H9 (cell line): ENCODE data around the gene ZNF768. TPM values are rescaled to one million over a fixed set of nuclear protein-coding genes. Genes with fewer than 3 reads are reported as not detected.

ENCODE experiments used
- DNase-seq: peaks from one replicate; pipeline ENCODE4 v3.0.0-alpha.2; 2017
- H2AFZ ChIP-seq: one replicate; pipeline ENCODE4 v1.6.1; 2013; ENCODE audit warnings: mild to moderate bottlenecking, low read length, control low read depth, moderate library complexity
- H2AK5ac ChIP-seq: 2 replicates; pipeline ENCODE4 v1.6.1; 2013; ENCODE audit warnings: low read length, control low read depth, mixed read lengths; ENCODE audit not compliant: insufficient read length
- H2BK120ac ChIP-seq: one replicate; pipeline ENCODE4 v1.6.1; 2013; ENCODE audit warnings: low read depth, mild to moderate bottlenecking, low read length, control low read depth, inconsistent platforms; ENCODE audit not compliant: poor library complexity, severe bottlenecking
- H2BK12ac ChIP-seq: 2 replicates; pipeline ENCODE4 v1.6.1; 2013; ENCODE audit warnings: low read length, control low read depth, mixed read lengths, low read depth; ENCODE audit not compliant: insufficient read length
- H2BK15ac ChIP-seq: 2 replicates; pipeline ENCODE4 v1.6.1; 2013; ENCODE audit warnings: low read depth, low read length, control low read depth
- H2BK20ac ChIP-seq: one replicate; pipeline ENCODE4 v1.6.1; 2013; ENCODE audit warnings: low read depth, mild to moderate bottlenecking, low read length, control low read depth, inconsistent platforms; ENCODE audit not compliant: poor library complexity, severe bottlenecking
- H2BK5ac ChIP-seq: 2 replicates; pipeline ENCODE4 v1.6.1; 2013; ENCODE audit warnings: low read length, control low read depth, mixed read lengths; ENCODE audit not compliant: insufficient read length
- H3K14ac ChIP-seq: 2 replicates; pipeline ENCODE4 v1.6.1; 2013; ENCODE audit warnings: low read length, control low read depth; ENCODE audit not compliant: insufficient read depth
- H3K18ac ChIP-seq: 2 replicates; pipeline ENCODE4 v1.6.1; 2013; ENCODE audit warnings: low read depth, mild to moderate bottlenecking, mixed read lengths, low read length, control low read depth; ENCODE audit not compliant: insufficient read length
- H3K23ac ChIP-seq: 2 replicates; pipeline ENCODE4 v1.6.1; 2013; ENCODE audit warnings: low read length, control low read depth, mixed read lengths, low read depth; ENCODE audit not compliant: insufficient read length
- H3K23me2 ChIP-seq: 2 replicates; pipeline ENCODE4 v1.6.1; 2013; ENCODE audit warnings: low read depth, mild to moderate bottlenecking, mixed read lengths, low read length, control low read depth; ENCODE audit not compliant: insufficient read length, poor library complexity, severe bottlenecking
- H3K27ac ChIP-seq: 2 replicates; pipeline ENCODE4 v1.5.1; 2013; ENCODE audit warnings: low read length, control low read depth, mixed read lengths, low read depth; ENCODE audit not compliant: insufficient read length
- H3K27me3 ChIP-seq: 2 replicates; pipeline ENCODE4 v1.6.1; 2013; ENCODE audit warnings: low read length, control low read depth, inconsistent platforms; ENCODE audit not compliant: insufficient read depth
- H3K4ac ChIP-seq: 2 replicates; pipeline ENCODE4 v1.6.1; 2013; ENCODE audit warnings: low read depth, mild to moderate bottlenecking, control low read depth, inconsistent platforms, low read length, moderate library complexity
- H3K4me1 ChIP-seq: 2 replicates; pipeline ENCODE4 v1.6.1; 2013; ENCODE audit warnings: low read length, control low read depth, inconsistent platforms; ENCODE audit not compliant: insufficient read depth
- H3K4me2 ChIP-seq: 2 replicates; pipeline ENCODE4 v1.6.1; 2013; ENCODE audit warnings: low read length, control low read depth, mixed read lengths; ENCODE audit not compliant: insufficient read length, insufficient read depth
- H3K56ac ChIP-seq: 2 replicates; pipeline ENCODE4 v1.6.1; 2013; ENCODE audit warnings: low read depth, mild to moderate bottlenecking, mixed read lengths, low read length, control low read depth; ENCODE audit not compliant: insufficient read length
- H3K79me1 ChIP-seq: 2 replicates; pipeline ENCODE4 v1.6.1; 2013; ENCODE audit warnings: low read depth, mild to moderate bottlenecking, moderate library complexity, low read length, control low read depth, inconsistent platforms; ENCODE audit not compliant: insufficient read depth, poor library complexity, severe bottlenecking
- H3K79me2 ChIP-seq: 2 replicates; pipeline ENCODE4 v1.6.1; 2013; ENCODE audit warnings: low read length, control low read depth, inconsistent platforms; ENCODE audit not compliant: insufficient read depth
- H3K9ac ChIP-seq: 2 replicates; pipeline ENCODE4 v1.6.1; 2013; ENCODE audit warnings: low read length, control low read depth, mixed read lengths; ENCODE audit not compliant: insufficient read length; ENCODE audit errors: extremely low read depth
- H3K9me3 ChIP-seq: one replicate; pipeline ENCODE4 v1.6.1; 2013; ENCODE audit warnings: low read depth, low read length, inconsistent platforms; ENCODE audit not compliant: control insufficient read depth
- H3T11ph ChIP-seq: one replicate; pipeline ENCODE4 v1.6.1; 2013; ENCODE audit warnings: mild to moderate bottlenecking, low read length, control low read depth, inconsistent platforms
- H4K20me1 ChIP-seq: one replicate; pipeline ENCODE4 v1.6.1; 2013; ENCODE audit not compliant: control insufficient read depth, insufficient read length, insufficient read depth
- H4K5ac ChIP-seq: 2 replicates; pipeline ENCODE4 v1.6.1; 2013; ENCODE audit warnings: low read depth, mild to moderate bottlenecking, mixed read lengths, low read length, control low read depth; ENCODE audit not compliant: insufficient read length
- H4K8ac ChIP-seq: replicated peaks from 2 replicates; pipeline ENCODE4 v1.6.1; 2013; ENCODE audit warnings: low read length, control low read depth, mixed read lengths, low read depth; ENCODE audit not compliant: insufficient read length
- H4K91ac ChIP-seq: 2 replicates; pipeline ENCODE4 v1.6.1; 2013; ENCODE audit warnings: low read depth, mild to moderate bottlenecking, moderate library complexity, mixed read lengths, low read length, control low read depth; ENCODE audit not compliant: insufficient read length
- H3K27ac Mint-ChIP-seq, 3 experiments: 2 replicates in 2 of 3; 3 replicates in 1 of 3; pipeline ENCODE4 v1.8.0; 2020 to 2021; ENCODE audit warnings: mixed read lengths in 3 of 3, mild to moderate bottlenecking in 1 of 3, moderate library complexity in 1 of 3
- H3K27me3 Mint-ChIP-seq: 2 replicates; pipeline ENCODE4 v1.8.0; 2021; ENCODE audit warnings: low read depth, mild to moderate bottlenecking, moderate library complexity, mixed read lengths
- H3K36me3 Mint-ChIP-seq, 3 experiments: 2 replicates in 2 of 3; 3 replicates in 1 of 3; pipeline ENCODE4 v1.8.0; 2020 to 2021; ENCODE audit warnings: low read depth in 3 of 3, mixed read lengths in 3 of 3; ENCODE audit not compliant: insufficient read depth in 1 of 3
- H3K4me1 Mint-ChIP-seq, 2 experiments: 2 replicates each; pipeline ENCODE4 v1.8.0; 2020; ENCODE audit warnings: mixed read lengths in 2 of 2
- H3K4me3 Mint-ChIP-seq, 2 experiments: 2 replicates in 1 of 2; 3 replicates in 1 of 2; pipeline ENCODE4 v1.8.0; 2020 to 2021; ENCODE audit warnings: mild to moderate bottlenecking in 2 of 2, mixed read lengths in 2 of 2, moderate library complexity in 1 of 2
- H3K9me3 Mint-ChIP-seq, 2 experiments: 2 replicates in 1 of 2; 3 replicates in 1 of 2; pipeline ENCODE4 v1.8.0; 2020; ENCODE audit warnings: mild to moderate bottlenecking in 2 of 2, mixed read lengths in 2 of 2, moderate library complexity in 1 of 2
- WGBS: extraction: QIAGEN DNeasy Blood & Tissue Kit; methylation state at CpG from one replicate; pipeline ENCODE4 v1.1.7; 2013; ENCODE audit warnings: missing lambda C conversion rate, low lambda C conversion rate, mixed read lengths; ENCODE audit not compliant: insufficient read length; ENCODE audit errors: extremely low coverage; 5-methylcytosine and 5-hydroxymethylcytosine counted together
- total RNA-seq: library from RNA; stranded (reverse); gene quantifications from 2 replicates; pipeline ENCODE4 v1.2.1, GENCODE V29; 2021
- TF ChIP-seq, protein P1 (sequence below): fragments of 200-600 bp; sonication (generic); conservative IDR thresholded peaks from 3 replicates; pipeline ENCODE4 v1.8.0; 2021; ENCODE audit warnings: antibody characterized with exemption, mild to moderate bottlenecking

The ZNF768 gene
- total RNA-seq, 1 experiment from 2014 or later, result 40.0 TPM

DNA sequence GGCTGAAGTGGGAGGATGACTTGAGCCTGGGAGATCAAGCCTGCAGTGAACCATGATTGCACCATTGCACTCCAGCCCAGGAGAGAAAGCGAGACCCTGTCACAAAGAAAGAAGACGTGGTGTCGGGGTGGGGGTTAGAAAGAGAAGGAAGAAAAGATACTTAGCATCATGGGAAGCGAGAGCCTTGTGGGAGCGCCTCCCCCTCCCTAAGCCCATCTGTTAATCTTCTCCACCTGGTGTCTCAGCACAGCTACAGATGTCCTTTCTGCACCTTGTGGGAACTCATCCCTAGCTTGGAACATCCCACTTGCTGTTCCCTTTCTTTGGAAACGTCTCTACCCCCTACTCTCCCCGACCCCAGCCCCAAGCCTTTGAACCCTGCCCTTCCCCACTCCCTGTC is 39.2 kb upstream of the ZNF768 start:
- Histone ChIP-seq H3K4ac (no peak overlapping the region), H3K23ac (no peak overlapping the region), H2BK12ac (no peak overlapping the region), H2AK5ac (no peak overlapping the region), H2AFZ (no peak overlapping the region), H4K91ac (no peak overlapping the region), H3K14ac (no peak overlapping the region), H3K79me2 (no peaks in the 10 kb centered on the region), H3K4me1 (no peaks in the 10 kb centered on the region; the same call in 1 of the 2 replicates), H3K27ac (no peak overlapping the region), H3K56ac (no peak overlapping the region), H4K20me1 (no peaks in the 10 kb centered on the region), H2BK20ac (no peak overlapping the region), H3K23me2 (peaks cover 4% of the 10 kb centered on the region), H2BK15ac (no peak overlapping the region), H3K4me2 (no peak overlapping the region), H3K9ac (no peak overlapping the region), H2BK5ac (no peak overlapping the region), H4K8ac (no peak overlapping the region), H4K5ac (no peak overlapping the region), H3K9me3 (no peaks in the 10 kb centered on the region), H3K79me1 (no peaks in the 10 kb centered on the region), H3K27me3 (no peaks in the 10 kb centered on the region), H3K18ac (no peak overlapping the region), H2BK120ac (no peak overlapping the region), H3T11ph (no peak overlapping the region)
- TF ChIP-seq, protein P1, sequence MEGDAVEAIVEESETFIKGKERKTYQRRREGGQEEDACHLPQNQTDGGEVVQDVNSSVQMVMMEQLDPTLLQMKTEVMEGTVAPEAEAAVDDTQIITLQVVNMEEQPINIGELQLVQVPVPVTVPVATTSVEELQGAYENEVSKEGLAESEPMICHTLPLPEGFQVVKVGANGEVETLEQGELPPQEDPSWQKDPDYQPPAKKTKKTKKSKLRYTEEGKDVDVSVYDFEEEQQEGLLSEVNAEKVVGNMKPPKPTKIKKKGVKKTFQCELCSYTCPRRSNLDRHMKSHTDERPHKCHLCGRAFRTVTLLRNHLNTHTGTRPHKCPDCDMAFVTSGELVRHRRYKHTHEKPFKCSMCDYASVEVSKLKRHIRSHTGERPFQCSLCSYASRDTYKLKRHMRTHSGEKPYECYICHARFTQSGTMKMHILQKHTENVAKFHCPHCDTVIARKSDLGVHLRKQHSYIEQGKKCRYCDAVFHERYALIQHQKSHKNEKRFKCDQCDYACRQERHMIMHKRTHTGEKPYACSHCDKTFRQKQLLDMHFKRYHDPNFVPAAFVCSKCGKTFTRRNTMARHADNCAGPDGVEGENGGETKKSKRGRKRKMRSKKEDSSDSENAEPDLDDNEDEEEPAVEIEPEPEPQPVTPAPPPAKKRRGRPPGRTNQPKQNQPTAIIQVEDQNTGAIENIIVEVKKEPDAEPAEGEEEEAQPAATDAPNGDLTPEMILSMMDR, result no peak
- no peak for DNase-seq
- Mint-ChIP-seq H3K9me3 (no peaks in the 10 kb centered on the region), H3K4me3 (no peak overlapping the region), H3K27ac (no peak overlapping the region), H3K27me3 (peaks cover 9% of the 10 kb centered on the region), H3K36me3 (no peaks in the 10 kb centered on the region), H3K4me1 (peaks cover 5 to 19% of the 10 kb centered on the region in 2 experiments)
- WGBS, result no CpG with 5 or more reads among the region's 7 CpGs
